K562 (cell line): ENCODE measurements around the gene AGRN. TPM values are rescaled to one million over a fixed set of nuclear protein-coding genes. Genes with fewer than 3 reads are reported as not detected.
A peak's percentile ranks its signal among the peaks of the same experiment; 100 is the strongest.

Experiments
- ATAC-seq: fragments of 200-7000 bp; cut with Tn5 transposase; 3 replicates; pipeline ENCODE4 v1.9.1; 2020; ENCODE audit warnings: moderate library complexity
- BruUV-seq: library from RNA; stranded (reverse); fragments of 400-500 nt; replicated peaks from 2 replicates; lab custom pipeline; 2021; lab: Mats Ljungman, UMichigan
- CTCF ChIA-PET: fragments of 300-600 bp; formaldehyde crosslinking; extraction: SDS; loops from one replicate; lab custom pipeline; 2021; ENCODE audit warnings: low intra/inter-chr PET ratio; lab: Yijun Ruan, JAX
- POLR2A ChIA-PET: fragments of 300-600, 350-650 bp; sonication (Branson Sonifier 250); formaldehyde crosslinking; extraction: SDS; loops from one replicate; lab custom pipeline; 2021; ENCODE audit warnings: antibody characterized with exemption, inconsistent platforms; lab: Yijun Ruan, JAX
- DNase-seq, 4 experiments: peaks; one replicate each; pipeline versions ENCODE4 v3.0.0 to v3.0.0-alpha.2; 2011 to 2018; ENCODE audit warnings: low spot score in 3 of 4, mixed read lengths in 3 of 4; ENCODE audit errors: extremely low read depth in 1 of 4
- FAIRE-seq: peaks from 2 replicates; lab custom pipeline; 2011; peaks lifted over from hg19 to GRCh38; lab: Jason Lieb, UNC
- H2AFZ ChIP-seq: 2 replicates; pipeline ENCODE4 v1.6.0; 2011; ENCODE audit warnings: low read depth, low read length, control low read depth, inconsistent platforms
- H3K27ac ChIP-seq: fragments of 200-600 bp; 3 replicates; pipeline ENCODE4 v1.8.0; 2011; ENCODE audit warnings: low read depth, mild to moderate bottlenecking, control low read depth, inconsistent platforms, low read length, moderate library complexity, mixed read lengths; ENCODE audit errors: extremely low read depth
- H3K27me3 ChIP-seq, 2 experiments: fragments of 300-600 bp in 1 of 2; 2 replicates in 1 of 2; 3 replicates in 1 of 2; pipeline versions ENCODE4 v1.6.0 to v1.8.0; 2011; ENCODE audit warnings: inconsistent platforms in 2 of 2, low read length in 2 of 2, mild to moderate bottlenecking in 1 of 2, mixed read lengths in 1 of 2, moderate library complexity in 1 of 2; ENCODE audit not compliant: control insufficient read depth in 2 of 2, insufficient read depth in 2 of 2
- H3K36me3 ChIP-seq: fragments of 300-600 bp; 3 replicates; pipeline ENCODE4 v1.8.0; 2011; ENCODE audit warnings: mild to moderate bottlenecking, low read length, inconsistent platforms; ENCODE audit not compliant: control insufficient read depth, insufficient read depth
- H3K4me1 ChIP-seq, 2 experiments: fragments of 200-600 bp in 1 of 2; replicated peaks in 1 of 2; 2 replicates in 1 of 2; 3 replicates in 1 of 2; pipeline versions ENCODE4 v1.5.1 to v1.8.0; 2011; ENCODE audit warnings: inconsistent platforms in 2 of 2, low read length in 2 of 2, mild to moderate bottlenecking in 1 of 2, mixed read lengths in 1 of 2, moderate library complexity in 1 of 2; ENCODE audit not compliant: control insufficient read depth in 2 of 2, insufficient read depth in 2 of 2
- H3K4me2 ChIP-seq: 2 replicates; pipeline ENCODE4 v1.6.1; 2011; ENCODE audit warnings: low read length, control low read depth, inconsistent platforms, mixed read lengths; ENCODE audit not compliant: insufficient read depth
- H3K4me3 ChIP-seq: fragments of 200-600 bp; sonication (generic), shearing (Covaris generic); 2 replicates; pipeline ENCODE4 v1.5.1; 2016; ENCODE audit warnings: control low read depth, inconsistent platforms
- H3K79me2 ChIP-seq: fragments of 200-600 bp; 3 replicates; pipeline ENCODE4 v1.8.0; 2011; ENCODE audit warnings: low read length, inconsistent platforms; ENCODE audit not compliant: control insufficient read depth, insufficient read depth
- H3K9ac ChIP-seq, 2 experiments: 2 replicates each; pipeline versions ENCODE4 v1.6.0 to v1.6.1; 2011; ENCODE audit warnings: low read depth in 2 of 2, low read length in 2 of 2, control low read depth in 1 of 2, inconsistent platforms in 1 of 2, mild to moderate bottlenecking in 1 of 2, mixed read lengths in 1 of 2; ENCODE audit not compliant: insufficient read depth in 1 of 2
- H3K9me1 ChIP-seq: one replicate; pipeline ENCODE4 v1.6.0; 2011; ENCODE audit warnings: inconsistent platforms, mild to moderate bottlenecking, low read length, moderate library complexity; ENCODE audit not compliant: control insufficient read depth, insufficient read depth
- H3K9me3 ChIP-seq: replicated peaks from 2 replicates; pipeline ENCODE4 v1.5.1; 2011; ENCODE audit warnings: low read depth, low read length, inconsistent platforms; ENCODE audit not compliant: control insufficient read depth, insufficient read depth
- H4K20me1 ChIP-seq: replicated peaks from 2 replicates; pipeline ENCODE4 v1.6.1; 2011; ENCODE audit warnings: low read length, inconsistent platforms, mixed read lengths; ENCODE audit not compliant: control insufficient read depth, insufficient read depth
- BHLHE40 ChIP-seq: IDR thresholded peaks from 2 replicates; pipeline ENCODE4 v1.6.1; 2011; ENCODE audit warnings: low read length, improper control_type of control experiment
- FIP1L1 ChIP-seq: fragments of 200-400 bp; formaldehyde crosslinking; IDR thresholded peaks from 2 replicates; pipeline ENCODE4 v1.6.1; 2018; ENCODE audit warnings: mild to moderate bottlenecking, low read depth, low read length; ENCODE audit not compliant: poor library complexity, severe bottlenecking
- FUS ChIP-seq: fragments of 200-400 bp; formaldehyde crosslinking; optimal IDR thresholded peaks from 2 replicates; pipeline ENCODE3; 2017; ENCODE audit warnings: low read depth, low read length
- PHF8 ChIP-seq: fragments of 200-600 bp; sonication (generic); IDR thresholded peaks from 2 replicates; pipeline ENCODE4 v1.6.1; 2012; ENCODE audit warnings: mixed run types, mild to moderate bottlenecking, inconsistent platforms, low read length, moderate library complexity, borderline replicate concordance
- PTBP1 ChIP-seq: fragments of 200-400 bp; formaldehyde crosslinking; IDR thresholded peaks from 2 replicates; pipeline ENCODE4 v1.6.1; 2017; ENCODE audit warnings: low read depth, low read length
- SAFB2 ChIP-seq: fragments of 200-400 bp; formaldehyde crosslinking; IDR thresholded peaks from 2 replicates; pipeline ENCODE4 v1.6.1; 2018; ENCODE audit warnings: borderline replicate concordance, low read length, low read depth, moderate library complexity; ENCODE audit not compliant: severe bottlenecking
- SMC3 ChIP-seq: conservative IDR thresholded peaks from 2 replicates; pipeline ENCODE4 v1.6.1; 2011; ENCODE audit warnings: low read depth, low read length, improper control_type of control experiment; ENCODE audit not compliant: insufficient read depth
- ZC3H11A ChIP-seq: IDR thresholded peaks from 2 replicates; pipeline ENCODE4 v1.6.1; 2012; ENCODE audit warnings: low read depth, low read length, improper control_type of control experiment
- ZC3H8 ChIP-seq: fragments of 450-650 bp; IDR thresholded peaks from 2 replicates; pipeline ENCODE4 v1.6.1; 2017
- ZFP30 ChIP-seq: fragments of 250-450 bp; sonication (Bioruptor Pico); IDR thresholded peaks from 2 replicates; pipeline ENCODE4 v1.8.0; 2022; ENCODE audit warnings: moderate library complexity, mild to moderate bottlenecking, inconsistent platforms, borderline replicate concordance
- ZKSCAN3 ChIP-seq: fragments of 250-450 bp; sonication (Bioruptor Pico); IDR thresholded peaks from 2 replicates; pipeline ENCODE4 v1.4.0; 2020
- ZNF121 ChIP-seq: sonication (generic); formaldehyde crosslinking; conservative IDR thresholded peaks from 2 replicates; pipeline ENCODE4 v1.8.0; 2022; ENCODE audit warnings: missing genetic modification reagents
- ZNF316 ChIP-seq: fragments of 450-650 bp; IDR thresholded peaks from 2 replicates; pipeline ENCODE4 v1.6.1; 2016
- WGBS: fragments of 100-300 bp; shearing (Covaris generic); methylation state at CpG from one replicate; pipeline ENCODE4 v1.1.6; 2016; ENCODE audit warnings: low coverage, mixed read lengths; ENCODE audit not compliant: insufficient coverage; ENCODE audit errors: missing lambda C conversion rate; 5-methylcytosine and 5-hydroxymethylcytosine counted together
- in situ Hi-C: fragments of 300-500 bp; cut with MboI; formaldehyde crosslinking; loops from 4 replicates; pipeline ENCODE4 v1.15.0; 2018; ENCODE audit warnings: inconsistent platforms, mixed read lengths
- intact Hi-C: fragments of 100-400 bp; cut with micrococcal nuclease; formaldehyde crosslinking; loops from 2 replicates; pipeline ENCODE4 v1.14.2; 2022
- polyA plus RNA-seq, 8 experiments: library from polyadenylated mRNA; depleted of rRNA in 4 of 8; stranded (reverse) in 5 of 8; unstranded in 3 of 8; fragments of >200 nt; fragmentation: Nextera tagmentation in 2 of 8; fragmentation: Illumina TruSeq in 1 of 8; extraction: Ambion mirVana in 2 of 8; extraction: Trizol in 1 of 8; gene quantifications; 2 replicates each; pipeline versions ENCODE4 v1.2.1 to v1.2.3, GENCODE V29; 2011 to 2014; ENCODE audit warnings: inconsistent platforms in 1 of 8, missing spikeins in 1 of 8
- total RNA-seq, 7 experiments: library from RNA; depleted of rRNA in 6 of 7; stranded (reverse); fragments of >200 nt in 6 of 7; fragmentation: Illumina TruSeq in 2 of 7; extraction: Trizol in 2 of 7; gene quantifications; 2 replicates each; pipeline versions ENCODE4 v1.2.1 to v1.2.3, GENCODE V29; 2011 to 2021; ENCODE audit warnings: low replicate concordance in 1 of 7
- TF ChIP-seq, protein P1 (sequence below): IDR thresholded peaks from 2 replicates; pipeline ENCODE4 v1.6.1; 2011; ENCODE audit not compliant: insufficient read length; ENCODE audit errors: extremely low read depth
- TF ChIP-seq, protein P2 (sequence below): fragments of 450-650 bp; IDR thresholded peaks from one replicate; pipeline ENCODE4 v1.6.1; 2018; ENCODE audit warnings: mild to moderate bottlenecking, moderate library complexity; ENCODE audit not compliant: partially characterized antibody
- TF ChIP-seq, protein P3 (sequence below), 2 experiments: IDR thresholded peaks; 2 replicates each; pipeline ENCODE4 v1.6.1; 2012; ENCODE audit warnings: improper control_type of control experiment in 2 of 2, low read depth in 2 of 2, low read length in 2 of 2, borderline replicate concordance in 1 of 2

The AGRN gene
- total and polyA plus RNA-seq, 9 of the 15 experiments (the other 6 are each of a cell fraction or from before 2014, with no cell fraction given), result 0.04 to 111 (median 18.1) TPM

DNA sequence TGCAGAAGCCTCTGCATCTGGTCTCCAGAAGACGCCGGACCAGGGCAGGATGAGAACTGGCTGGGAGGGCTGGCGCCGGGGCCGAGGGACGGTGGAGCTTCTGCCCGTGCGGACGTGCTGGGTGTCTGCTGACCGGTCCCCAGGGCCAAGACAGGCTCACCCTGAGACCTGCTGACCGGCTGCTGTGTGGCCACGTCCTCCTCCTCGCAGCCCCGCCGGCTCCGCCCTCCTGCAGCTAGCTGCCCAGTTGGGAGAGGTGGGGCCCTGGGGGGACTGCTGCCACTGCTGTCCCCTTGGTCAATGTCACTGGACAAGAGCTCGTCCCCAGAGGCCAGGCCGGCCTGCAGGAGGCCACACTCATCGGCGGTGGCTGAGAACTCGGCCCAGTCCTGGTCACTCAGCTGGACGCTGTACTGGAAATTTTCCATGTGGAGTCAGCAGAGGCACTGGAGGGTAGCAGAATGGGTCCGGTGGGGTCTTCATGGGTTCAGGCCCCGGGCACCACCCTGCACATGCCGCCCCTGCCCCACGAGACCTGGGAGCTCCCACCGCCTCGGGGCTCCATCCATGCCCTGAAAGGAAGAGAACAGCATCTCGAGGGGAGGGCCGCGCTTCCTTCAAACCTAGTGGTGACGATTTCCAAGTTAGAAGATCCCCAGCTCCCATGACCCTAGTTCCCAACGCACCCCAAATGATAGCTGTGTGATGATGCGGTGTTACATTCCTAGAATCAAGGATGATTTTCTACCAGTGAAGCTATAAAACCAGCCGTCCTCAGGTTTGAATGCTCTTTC is 39.1 kb upstream of the AGRN start:
- H3K9me1 ChIP-seq, result no peaks in the 10 kb centered on the region
- H4K20me1 ChIP-seq, result peaks cover 13% of the 10 kb centered on the region
- 13% methylated on average over 35 of the region's 35 CpGs for WGBS
- peak overlapping the region in 1 of 2 experiments; percentile 45; a peak in 1 of 4 replicates for H3K9ac ChIP-seq
- DNase-seq (no peak), ATAC-seq (peak; percentile 29), FAIRE-seq (no peak)
- ChIA-PET CTCF (no interaction called here), POLR2A (interaction anchor here (0.6 to 1.5 kb wide), 6 partner anchors 12 to 343 kb away, joined by 3 to 7 read pairs (median 4); partner anchors contain the start of gene HES4)
- intact Hi-C loops, result loop anchor here (10.0 kb wide), 1 partner anchor 314 kb away; no protein-coding TSS in a partner anchor
- BruUV-seq, result no TSS peak
- TF ChIP-seq BHLHE40 (peak; percentile 30; the same call in 1 of the 2 replicates), PHF8 (peak; percentile 24; the same call in 1 of the 2 replicates), SAFB2 (no peak), ZFP30 (CRISPR knock-in tag) (no peak), FUS (no peak), FIP1L1 (peak; percentile 46), PTBP1 (no peak), ZC3H11A (no peak), ZC3H8 (no peak), SMC3 (no peak), ZNF316 (peak; percentile 28; the same call in 1 of the 2 replicates), ZNF121 (CRISPR knock-in tag) (no peak), ZKSCAN3 (CRISPR knock-in tag) (no peak)
- TF ChIP-seq, protein P1, sequence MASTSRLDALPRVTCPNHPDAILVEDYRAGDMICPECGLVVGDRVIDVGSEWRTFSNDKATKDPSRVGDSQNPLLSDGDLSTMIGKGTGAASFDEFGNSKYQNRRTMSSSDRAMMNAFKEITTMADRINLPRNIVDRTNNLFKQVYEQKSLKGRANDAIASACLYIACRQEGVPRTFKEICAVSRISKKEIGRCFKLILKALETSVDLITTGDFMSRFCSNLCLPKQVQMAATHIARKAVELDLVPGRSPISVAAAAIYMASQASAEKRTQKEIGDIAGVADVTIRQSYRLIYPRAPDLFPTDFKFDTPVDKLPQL, result no peak
- TF ChIP-seq, protein P2, sequence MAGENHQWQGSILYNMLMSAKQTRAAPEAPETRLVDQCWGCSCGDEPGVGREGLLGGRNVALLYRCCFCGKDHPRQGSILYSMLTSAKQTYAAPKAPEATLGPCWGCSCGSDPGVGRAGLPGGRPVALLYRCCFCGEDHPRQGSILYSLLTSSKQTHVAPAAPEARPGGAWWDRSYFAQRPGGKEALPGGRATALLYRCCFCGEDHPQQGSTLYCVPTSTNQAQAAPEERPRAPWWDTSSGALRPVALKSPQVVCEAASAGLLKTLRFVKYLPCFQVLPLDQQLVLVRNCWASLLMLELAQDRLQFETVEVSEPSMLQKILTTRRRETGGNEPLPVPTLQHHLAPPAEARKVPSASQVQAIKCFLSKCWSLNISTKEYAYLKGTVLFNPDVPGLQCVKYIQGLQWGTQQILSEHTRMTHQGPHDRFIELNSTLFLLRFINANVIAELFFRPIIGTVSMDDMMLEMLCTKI, result no peak
- TF ChIP-seq, protein P3, sequence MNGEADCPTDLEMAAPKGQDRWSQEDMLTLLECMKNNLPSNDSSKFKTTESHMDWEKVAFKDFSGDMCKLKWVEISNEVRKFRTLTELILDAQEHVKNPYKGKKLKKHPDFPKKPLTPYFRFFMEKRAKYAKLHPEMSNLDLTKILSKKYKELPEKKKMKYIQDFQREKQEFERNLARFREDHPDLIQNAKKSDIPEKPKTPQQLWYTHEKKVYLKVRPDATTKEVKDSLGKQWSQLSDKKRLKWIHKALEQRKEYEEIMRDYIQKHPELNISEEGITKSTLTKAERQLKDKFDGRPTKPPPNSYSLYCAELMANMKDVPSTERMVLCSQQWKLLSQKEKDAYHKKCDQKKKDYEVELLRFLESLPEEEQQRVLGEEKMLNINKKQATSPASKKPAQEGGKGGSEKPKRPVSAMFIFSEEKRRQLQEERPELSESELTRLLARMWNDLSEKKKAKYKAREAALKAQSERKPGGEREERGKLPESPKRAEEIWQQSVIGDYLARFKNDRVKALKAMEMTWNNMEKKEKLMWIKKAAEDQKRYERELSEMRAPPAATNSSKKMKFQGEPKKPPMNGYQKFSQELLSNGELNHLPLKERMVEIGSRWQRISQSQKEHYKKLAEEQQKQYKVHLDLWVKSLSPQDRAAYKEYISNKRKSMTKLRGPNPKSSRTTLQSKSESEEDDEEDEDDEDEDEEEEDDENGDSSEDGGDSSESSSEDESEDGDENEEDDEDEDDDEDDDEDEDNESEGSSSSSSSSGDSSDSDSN (IDR thresholded peaks at IDR 0.05; ENCODE audit: borderline replicate concordance in 1 of 2, low read depth in 2 of 2, low read length in 2 of 2), result peak; percentile 32 to 68; a peak in 1 of 4 replicates
- in situ Hi-C loops, result loop anchor here (10.0 kb wide), 1 partner anchor 84 kb away; no protein-coding TSS in a partner anchor
- H3K9me3 ChIP-seq, result no peaks in the 10 kb centered on the region
- no peak overlapping the region for H3K27ac ChIP-seq
- no peak overlapping the region for H3K4me3 ChIP-seq
- H2AFZ ChIP-seq, result no peak overlapping the region
- no peaks in the 10 kb centered on the region for H3K79me2 ChIP-seq
- H3K27me3 ChIP-seq, result peaks cover 39 to 65% of the 10 kb centered on the region in 2 experiments; a peak in 4 of 5 replicates
- peaks cover 0 to 69% of the 10 kb centered on the region in 2 experiments; a peak in 3 of 5 replicates for H3K4me1 ChIP-seq
- no peak overlapping the region; the same call in 1 of the 2 replicates for H3K4me2 ChIP-seq
- no peaks in the 10 kb centered on the region for H3K36me3 ChIP-seq
